Stimulated activated naive CD8-positive, alpha-beta T cell treated with anti-CD3 and anti-CD28 coated beads, Interleukin-15, Interleukin-2, amounts not matched to agents 100 ng/mL and 50 ng/mL, for 24 hours (primary cell): ENCODE data around the gene LGALS7B.
"Not testable (repeated sequence)": the region's sequence is repeated elsewhere in the genome, so short reads cannot be mapped to it uniquely, and the experiment has no call there.

ENCODE experiments used
- H3K27ac Mint-ChIP-seq: one replicate; pipeline ENCODE4 v1.8.0; 2021; ENCODE audit warnings: mild to moderate bottlenecking, mixed read lengths
- H3K27me3 Mint-ChIP-seq: one replicate; pipeline ENCODE4 v1.8.0; 2021; ENCODE audit warnings: mixed read lengths
- H3K36me3 Mint-ChIP-seq: one replicate; pipeline ENCODE4 v1.8.0; 2021; ENCODE audit warnings: low read depth, mixed read lengths
- H3K4me1 Mint-ChIP-seq: one replicate; pipeline ENCODE4 v1.8.0; 2021; ENCODE audit warnings: low read depth, mixed read lengths
- H3K4me3 Mint-ChIP-seq: one replicate; pipeline ENCODE4 v1.8.0; 2021; ENCODE audit warnings: mild to moderate bottlenecking, mixed read lengths
- H3K9me3 Mint-ChIP-seq: one replicate; pipeline ENCODE4 v1.8.0; 2021; ENCODE audit warnings: mixed read lengths

Gene LGALS7B

DNA sequence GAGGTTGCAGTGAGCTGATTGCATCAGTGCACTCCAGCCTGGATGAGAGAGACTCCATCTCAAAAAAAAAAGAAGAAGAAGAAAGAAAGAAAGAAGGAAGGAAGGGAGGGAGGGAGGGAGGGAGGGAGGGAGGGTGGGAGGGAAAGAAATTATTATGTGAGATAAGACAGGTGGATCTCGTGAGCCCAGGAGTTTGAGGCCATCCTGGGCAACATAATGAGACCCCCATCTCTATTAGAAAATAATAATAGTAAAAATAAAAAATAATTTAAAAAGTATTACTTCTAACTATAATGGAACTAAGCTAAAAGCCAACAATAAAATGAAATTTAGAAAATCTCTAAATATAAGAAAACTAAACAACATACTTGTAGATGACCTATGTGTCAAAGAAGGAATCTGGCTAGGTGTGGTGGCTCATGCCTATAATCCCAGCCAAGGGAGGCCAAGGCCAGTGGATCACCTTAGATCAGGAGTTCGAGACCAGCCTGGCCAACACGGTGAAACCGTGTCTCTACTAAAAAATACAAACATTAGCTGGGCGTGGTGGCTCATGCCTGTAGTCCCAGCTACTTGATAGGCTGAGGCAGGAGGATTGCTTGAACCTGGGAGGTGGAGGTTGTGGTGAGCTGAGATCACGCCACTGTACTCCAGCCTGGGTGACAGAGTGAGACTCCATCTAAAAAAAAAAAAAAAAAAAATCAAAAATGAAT, 28.0 kb upstream of the LGALS7B start:
- not testable (repeated sequence) for H3K36me3 Mint-ChIP-seq, H3K27ac Mint-ChIP-seq, H3K4me1 Mint-ChIP-seq, H3K4me3 Mint-ChIP-seq, H3K9me3 Mint-ChIP-seq, H3K27me3 Mint-ChIP-seq

DNA sequence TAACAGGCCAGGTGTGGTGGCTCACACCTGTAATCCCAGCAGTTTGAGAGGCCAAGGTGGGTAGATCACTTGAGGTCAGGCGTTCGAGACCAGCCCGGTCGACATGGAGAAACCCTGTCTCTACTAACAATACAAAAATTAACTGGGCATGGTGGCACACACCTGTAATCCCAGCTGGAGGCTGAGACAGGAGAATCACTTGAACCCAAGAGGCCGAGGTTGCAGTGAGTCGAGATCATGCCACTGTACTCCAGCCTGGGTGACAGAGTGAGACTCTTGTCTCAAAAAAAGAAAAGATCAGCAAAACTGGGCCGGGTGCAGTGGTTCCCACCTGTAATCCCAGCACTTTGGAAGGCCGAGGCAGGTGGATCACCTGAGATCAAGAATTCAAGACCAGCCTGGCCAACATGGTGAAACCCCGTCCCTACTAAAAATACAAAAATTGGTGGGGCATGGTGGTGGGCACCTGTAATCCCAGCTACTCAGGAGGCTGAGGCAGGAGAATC, 27.1 kb upstream of the LGALS7B start:
- not testable (repeated sequence) for H3K9me3 Mint-ChIP-seq, H3K27me3 Mint-ChIP-seq, H3K27ac Mint-ChIP-seq, H3K36me3 Mint-ChIP-seq, H3K4me1 Mint-ChIP-seq, H3K4me3 Mint-ChIP-seq

DNA sequence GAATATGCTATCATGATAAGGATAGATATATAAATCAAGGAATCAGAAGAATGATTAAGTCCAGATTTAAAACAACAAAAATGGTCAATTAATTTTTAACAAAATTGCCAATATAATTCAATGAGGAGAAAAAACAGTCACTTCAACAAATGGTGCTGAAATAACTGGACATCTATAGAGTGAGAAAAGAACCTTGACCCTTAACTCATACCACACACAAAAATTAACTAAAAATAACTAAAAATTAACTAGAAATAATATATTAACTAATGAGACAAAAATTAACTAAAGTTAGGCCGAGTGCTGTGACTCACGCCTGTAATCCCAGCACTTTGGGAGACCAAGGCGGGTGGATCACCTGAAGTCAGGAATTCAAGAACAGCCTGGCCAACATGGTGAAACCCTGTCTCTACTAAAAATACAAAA, 25.2 kb upstream of the LGALS7B start:
- no peak overlapping the region for H3K27ac Mint-ChIP-seq
- no peaks in the 10 kb centered on the region for H3K27me3 Mint-ChIP-seq
- H3K9me3 Mint-ChIP-seq = no peaks in the 10 kb centered on the region
- no peaks in the 10 kb centered on the region for H3K4me1 Mint-ChIP-seq
- H3K36me3 Mint-ChIP-seq = no peaks in the 10 kb centered on the region
- no peak overlapping the region for H3K4me3 Mint-ChIP-seq

DNA sequence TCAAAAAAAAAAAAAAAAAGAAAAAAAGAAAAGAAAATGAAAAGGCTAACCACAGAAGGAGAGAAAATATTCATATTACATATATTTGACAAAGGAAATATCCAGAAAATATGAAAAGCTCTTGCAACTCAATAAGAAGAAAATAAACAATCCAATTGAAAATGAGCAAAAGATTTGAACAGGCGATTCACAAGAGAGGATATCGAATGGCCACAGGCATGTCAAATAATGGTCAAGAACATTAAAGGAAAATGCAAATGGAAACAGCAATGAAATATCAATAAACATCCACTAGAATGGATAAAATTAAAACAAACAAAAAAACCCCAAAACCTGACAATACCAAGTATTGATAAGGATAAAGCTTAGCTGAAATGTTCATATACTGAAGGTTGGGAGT, 23.8 kb upstream of the LGALS7B start:
- Mint-ChIP-seq H3K27ac (no peak overlapping the region), H3K4me1 (peaks cover 5% of the 10 kb centered on the region), H3K27me3 (no peaks in the 10 kb centered on the region), H3K9me3 (no peaks in the 10 kb centered on the region), H3K36me3 (no peaks in the 10 kb centered on the region), H3K4me3 (no peak overlapping the region)

DNA sequence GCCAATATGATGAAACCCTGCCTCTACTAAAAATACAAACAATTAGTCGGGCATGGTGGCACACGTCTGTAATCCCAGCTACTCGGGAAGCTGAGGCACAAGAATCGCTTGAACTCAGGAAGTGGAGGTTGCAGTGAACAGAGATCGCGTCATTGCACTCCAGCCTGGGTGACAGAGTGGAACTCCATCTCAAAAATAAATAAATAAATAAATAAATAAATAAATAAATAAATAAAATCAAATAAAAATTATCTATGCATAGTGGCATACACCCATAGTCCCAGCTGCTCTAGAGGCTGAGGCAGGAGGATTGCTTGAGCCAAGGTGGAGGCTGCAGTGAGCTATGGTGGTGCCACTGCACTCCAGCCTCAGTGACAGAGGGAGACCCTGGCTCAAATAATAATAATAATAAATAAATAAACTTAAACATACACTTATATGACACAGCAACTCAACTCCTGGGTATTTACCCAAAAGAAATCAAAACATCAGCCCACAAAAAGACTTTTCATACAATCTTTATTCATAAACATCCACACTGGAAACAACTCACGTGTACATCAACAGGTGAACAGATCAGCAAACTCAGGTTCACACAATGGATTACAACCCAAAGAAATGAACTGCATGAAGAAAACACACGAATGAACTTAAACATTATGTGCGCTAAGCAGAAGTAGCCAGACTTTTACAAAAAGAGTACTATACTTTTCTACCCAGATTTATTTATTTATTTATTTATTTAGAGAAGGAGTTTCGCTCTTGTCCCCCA, 22.5 kb upstream of the LGALS7B start:
- Mint-ChIP-seq H3K36me3 (no peaks in the 10 kb centered on the region), H3K4me3 (no peak overlapping the region), H3K27ac (no peak overlapping the region), H3K27me3 (no peaks in the 10 kb centered on the region), H3K9me3 (no peaks in the 10 kb centered on the region), H3K4me1 (peaks cover 5% of the 10 kb centered on the region)

DNA sequence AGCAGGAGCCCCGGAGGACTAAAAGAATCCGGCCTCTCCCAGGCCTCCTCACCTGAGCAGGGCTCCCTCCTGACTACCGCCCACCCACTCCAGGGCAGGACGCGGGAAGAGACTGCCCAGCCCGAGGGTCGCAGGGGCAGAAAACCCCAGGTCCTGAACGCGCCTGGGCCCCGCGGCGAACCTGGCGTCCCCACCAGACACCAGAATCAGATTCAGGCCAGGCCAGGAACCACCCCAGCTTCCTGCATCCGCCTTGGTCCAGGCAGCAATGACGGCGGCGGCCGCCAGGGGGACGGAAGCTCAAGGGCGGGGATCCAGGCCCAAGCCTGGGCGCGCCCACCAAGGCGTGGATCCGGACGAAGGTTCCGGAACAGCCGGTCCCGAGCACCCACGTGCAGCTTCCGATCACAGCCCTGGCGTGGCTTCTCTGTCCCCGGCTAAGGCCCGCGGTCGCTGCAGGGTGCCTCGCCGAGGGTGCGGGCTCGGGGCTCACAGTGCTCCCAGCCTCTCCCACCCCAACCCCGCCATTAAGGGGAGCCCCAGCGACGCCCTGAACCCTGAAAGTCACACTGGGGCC, 19.3 kb upstream of the LGALS7B start:
- Mint-ChIP-seq H3K4me3 (peak overlapping the region; percentile 57), H3K27ac (peak overlapping the region; percentile 67), H3K9me3 (no peaks in the 10 kb centered on the region), H3K27me3 (no peaks in the 10 kb centered on the region), H3K36me3 (no peaks in the 10 kb centered on the region), H3K4me1 (peaks cover 5% of the 10 kb centered on the region)

DNA sequence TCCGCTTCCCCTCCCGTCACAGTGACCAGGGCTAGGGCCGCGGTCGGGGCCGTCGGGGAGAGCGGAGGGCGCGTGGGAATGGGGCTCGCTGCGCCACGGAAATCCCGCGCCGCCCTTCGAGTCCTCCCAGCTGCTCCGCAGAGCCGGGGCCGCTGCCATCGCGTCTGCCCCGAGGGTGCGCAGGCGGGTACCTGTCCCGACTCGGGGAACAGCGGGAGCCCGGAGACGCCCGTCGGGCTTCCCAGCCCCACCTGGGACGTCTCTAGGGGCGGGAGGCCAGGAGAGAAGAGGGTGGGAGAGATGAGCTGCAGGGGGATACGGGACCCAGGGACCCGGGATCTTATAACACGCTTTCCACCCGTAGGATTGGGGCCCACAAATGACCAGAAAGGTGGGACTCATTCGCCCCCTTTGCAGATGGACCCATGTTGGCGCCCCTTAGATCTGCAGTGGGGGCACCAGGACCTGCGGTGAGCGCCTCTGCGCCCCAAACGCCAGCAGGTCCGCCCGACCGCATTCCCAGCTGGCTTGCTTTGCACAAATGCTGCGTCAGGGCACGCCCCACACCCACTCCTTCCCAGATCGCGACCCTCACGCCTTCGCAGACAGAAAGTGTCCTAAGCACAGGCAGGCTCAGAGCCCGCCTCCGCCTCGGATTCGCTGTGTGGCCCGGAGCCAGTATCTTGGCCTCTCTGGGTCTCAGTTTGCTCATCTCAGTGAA, 18.6 kb upstream of the LGALS7B start:
- H3K4me3 Mint-ChIP-seq, H3K27me3 Mint-ChIP-seq, H3K9me3 Mint-ChIP-seq, H3K27ac Mint-ChIP-seq, H3K4me1 Mint-ChIP-seq, H3K36me3 Mint-ChIP-seq: not testable (repeated sequence)

DNA sequence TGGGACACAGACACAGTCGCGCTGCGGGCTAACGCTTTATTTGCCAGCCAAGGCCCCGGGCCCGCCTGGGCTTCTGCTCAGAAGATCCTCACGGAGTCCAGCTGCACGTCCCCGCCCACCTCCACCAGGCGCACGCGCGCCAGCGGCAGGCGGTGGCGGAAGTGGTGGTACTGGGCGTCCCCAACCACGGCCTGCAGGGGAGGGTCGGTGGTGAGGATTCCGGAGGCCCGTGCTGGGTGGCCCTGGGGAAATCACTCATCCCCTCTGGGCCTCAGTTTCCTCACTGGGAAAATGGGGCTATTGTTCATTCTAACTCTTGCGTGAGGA, 18.1 kb upstream of the LGALS7B start:
- H3K4me1 Mint-ChIP-seq, H3K27me3 Mint-ChIP-seq, H3K9me3 Mint-ChIP-seq, H3K36me3 Mint-ChIP-seq, H3K27ac Mint-ChIP-seq, H3K4me3 Mint-ChIP-seq: not testable (repeated sequence)

DNA sequence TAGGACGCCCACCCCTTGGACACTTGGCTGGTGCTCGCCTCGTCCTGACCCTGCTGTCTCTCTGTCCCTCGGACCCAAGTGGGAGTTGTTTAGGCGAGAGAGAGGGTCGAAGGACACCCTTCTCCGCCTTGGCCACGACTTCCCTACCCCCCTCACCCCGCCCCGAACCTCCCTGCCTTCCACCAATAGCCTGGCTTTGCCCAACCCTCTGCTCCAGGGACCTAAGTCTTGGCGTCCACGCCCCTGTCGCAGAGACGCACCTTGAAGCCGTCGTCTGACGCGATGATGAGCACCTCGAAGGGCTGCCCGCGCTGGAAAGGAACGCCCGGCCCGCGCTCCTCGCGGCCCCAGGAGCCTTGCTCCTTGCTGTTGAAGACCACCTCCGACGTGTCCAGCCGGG, 17.4 kb upstream of the LGALS7B start:
- H3K9me3 Mint-ChIP-seq, H3K27ac Mint-ChIP-seq, H3K4me3 Mint-ChIP-seq, H3K36me3 Mint-ChIP-seq, H3K4me1 Mint-ChIP-seq, H3K27me3 Mint-ChIP-seq: not testable (repeated sequence)

DNA sequence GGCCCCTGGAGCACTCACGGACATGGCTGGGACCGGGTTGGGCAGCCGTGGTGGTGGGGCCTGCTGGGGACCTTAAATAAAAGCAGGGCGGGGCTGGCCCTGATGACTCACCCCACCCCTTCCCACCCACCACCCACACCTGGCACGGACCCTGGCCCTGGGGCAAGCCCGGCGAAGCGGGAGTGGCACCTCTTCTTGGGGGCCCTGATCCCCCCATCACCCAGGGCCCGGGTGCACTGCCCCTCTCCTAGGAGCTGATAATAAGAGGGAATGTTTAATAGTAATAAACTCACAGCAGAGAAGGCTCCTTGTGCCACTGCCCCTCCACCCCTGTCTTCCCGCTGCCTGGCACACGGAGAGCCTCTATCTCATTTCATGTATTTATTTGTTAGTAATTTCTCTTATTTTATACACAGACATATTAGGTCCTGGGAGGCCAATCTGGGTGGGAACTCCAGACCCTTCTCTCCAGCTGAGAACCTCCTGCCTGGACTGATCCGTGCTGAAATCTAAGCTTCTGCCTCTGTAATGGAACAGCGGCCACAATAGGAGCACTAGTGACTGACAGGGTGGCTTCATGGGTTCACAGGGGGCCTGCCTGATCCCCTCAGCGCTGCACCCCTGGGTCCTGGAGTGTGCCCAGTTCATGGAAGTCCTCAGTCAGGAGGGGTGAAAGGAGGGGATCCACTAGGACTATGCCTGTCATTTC, 15.4 kb upstream of the LGALS7B start, which contains the start of gene LGALS7:
Gene LGALS7, minus strand, starts transcription at position 49 of the 709 bp plus-strand sequence. Its CDS starts 25 bp downstream, at position 24.
- H3K27me3 Mint-ChIP-seq = no peaks in the 10 kb centered on the region
- no peak within 1 kb of the TSS for H3K4me3 Mint-ChIP-seq
- no peaks in the 10 kb centered on the region for H3K9me3 Mint-ChIP-seq
- peaks cover 5% of the 10 kb centered on the region for H3K4me1 Mint-ChIP-seq
- H3K27ac Mint-ChIP-seq = no peak within 1 kb of the TSS
- no peaks in the 10 kb centered on the region for H3K36me3 Mint-ChIP-seq

DNA sequence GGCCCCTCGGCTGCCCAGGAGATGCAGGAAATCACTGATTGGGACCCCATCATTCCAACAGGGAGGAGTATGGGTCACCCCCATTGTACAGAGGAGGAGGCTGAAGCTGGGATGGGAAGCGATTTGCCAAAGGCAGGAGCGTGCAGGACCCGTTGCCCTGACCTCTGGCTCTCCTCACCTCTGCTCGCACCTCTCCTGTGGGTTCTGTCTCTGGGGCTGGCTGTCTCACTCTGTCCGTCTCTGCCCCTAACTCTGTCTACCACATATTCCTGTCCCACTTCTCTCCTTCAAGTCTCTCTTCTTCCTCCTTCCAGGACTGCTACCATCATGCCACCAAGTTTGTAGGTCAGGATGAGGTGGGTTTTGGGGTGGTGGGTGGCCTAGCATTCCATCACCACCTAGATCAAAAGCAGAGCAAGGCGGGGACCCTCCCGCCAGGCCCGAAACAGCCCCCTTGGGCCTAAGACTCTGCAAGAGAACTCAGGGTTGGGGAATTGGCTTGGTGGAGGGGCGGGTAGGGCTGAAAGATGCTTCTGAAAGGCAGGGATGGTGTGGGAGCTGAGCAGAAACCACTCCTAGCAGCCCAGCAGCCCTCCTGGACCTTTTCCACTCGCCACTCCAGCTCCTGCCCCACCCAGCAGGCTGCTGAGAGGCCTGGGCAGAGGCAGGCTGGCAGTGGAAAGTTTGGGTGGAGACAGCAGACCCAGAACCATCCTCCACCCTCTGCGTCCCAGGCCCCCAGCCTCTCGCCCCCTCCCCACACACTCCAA, 14.6 kb upstream of the LGALS7B start:
- no peaks in the 10 kb centered on the region for H3K27me3 Mint-ChIP-seq
- no peak overlapping the region for H3K4me3 Mint-ChIP-seq
- H3K9me3 Mint-ChIP-seq = no peaks in the 10 kb centered on the region
- peaks cover 2% of the 10 kb centered on the region for H3K4me1 Mint-ChIP-seq
- no peaks in the 10 kb centered on the region for H3K36me3 Mint-ChIP-seq
- no peak overlapping the region for H3K27ac Mint-ChIP-seq

DNA sequence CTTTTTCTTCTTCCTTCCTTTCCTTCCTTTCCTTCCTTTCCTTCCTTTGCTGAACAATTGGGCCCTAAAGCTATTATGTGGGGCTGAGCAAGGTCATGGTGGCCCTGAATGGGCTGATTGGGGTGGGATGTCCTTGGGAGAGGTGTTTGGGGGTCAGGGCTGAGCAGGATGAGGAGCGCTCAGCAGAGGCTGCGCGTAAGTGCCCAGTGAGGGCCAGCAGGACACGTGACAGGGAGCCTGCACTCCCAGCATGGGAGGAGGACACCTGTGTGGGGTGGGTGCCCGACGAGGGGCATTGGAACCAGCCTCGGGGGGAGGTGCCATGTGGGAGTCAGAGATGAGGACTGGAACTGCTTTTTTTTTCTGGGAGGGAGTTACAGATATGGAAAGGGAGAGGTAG, 10.3 kb upstream of the LGALS7B start:
- no peaks in the 10 kb centered on the region for H3K27me3 Mint-ChIP-seq
- no peak overlapping the region for H3K27ac Mint-ChIP-seq

DNA sequence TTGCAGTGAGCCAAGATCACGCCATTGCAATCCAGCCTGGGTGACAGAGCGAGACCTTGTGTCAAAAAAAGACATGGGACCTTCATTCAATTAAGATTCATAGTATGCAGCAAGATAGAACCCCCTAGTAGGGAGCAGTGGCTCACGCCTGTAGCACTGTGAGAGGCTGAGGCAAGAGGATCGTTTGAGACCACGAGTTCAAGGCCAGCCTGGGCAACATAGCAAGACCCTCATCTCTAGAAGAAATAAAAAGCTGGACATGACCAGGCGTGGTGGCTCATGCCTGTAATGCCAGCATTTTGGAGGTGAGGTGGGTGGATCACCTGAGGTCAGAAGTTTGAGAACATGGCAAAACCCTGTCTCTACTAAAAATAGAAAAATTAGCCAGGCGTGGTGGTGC, 8.6 kb upstream of the LGALS7B start:
- Mint-ChIP-seq H3K36me3 (no peaks in the 10 kb centered on the region), H3K4me3 (no peak overlapping the region), H3K27ac (no peak overlapping the region), H3K27me3 (no peaks in the 10 kb centered on the region), H3K4me1 (peaks cover 3% of the 10 kb centered on the region), H3K9me3 (no peaks in the 10 kb centered on the region)

More for the DNA sequence above, 10.3 kb upstream of the LGALS7B start:
- no peaks in the 10 kb centered on the region for H3K36me3 Mint-ChIP-seq
- H3K9me3 Mint-ChIP-seq = no peaks in the 10 kb centered on the region
- peaks cover under 1% of the 10 kb centered on the region for H3K4me1 Mint-ChIP-seq
- no peak overlapping the region for H3K4me3 Mint-ChIP-seq

DNA sequence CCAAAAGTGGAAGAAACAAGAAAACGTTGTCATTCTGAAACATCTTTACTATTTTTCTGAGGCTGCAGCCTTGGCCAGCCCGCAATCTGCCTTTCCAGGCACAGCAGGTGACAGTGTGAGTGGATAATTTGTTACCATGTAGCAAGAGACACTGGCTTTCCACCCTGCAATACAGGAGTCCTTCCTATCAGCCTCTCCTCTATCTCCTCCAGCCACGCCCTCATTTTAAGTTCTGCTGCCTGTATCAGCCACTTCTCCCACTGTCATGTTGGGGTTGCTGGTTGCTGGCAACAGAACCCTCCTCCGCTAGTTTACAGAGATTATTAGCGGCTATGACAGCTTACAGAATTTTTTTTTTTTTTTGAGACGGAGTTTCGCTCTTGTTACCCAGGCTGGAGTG, 7.9 kb upstream of the LGALS7B start:
- H3K36me3 Mint-ChIP-seq = no peaks in the 10 kb centered on the region
- no peak overlapping the region for H3K4me3 Mint-ChIP-seq
- no peak overlapping the region for H3K27ac Mint-ChIP-seq
- H3K27me3 Mint-ChIP-seq = no peaks in the 10 kb centered on the region
- peaks cover 3% of the 10 kb centered on the region for H3K4me1 Mint-ChIP-seq
- no peaks in the 10 kb centered on the region for H3K9me3 Mint-ChIP-seq
